MG63 (cell line): ENCODE measurements around the gene FUT3. TPM values are rescaled to one million over a fixed set of nuclear protein-coding genes. Genes with fewer than 3 reads are reported as not detected.
"Not testable (repeated sequence)": the region's sequence is repeated elsewhere in the genome, so short reads cannot be mapped to it uniquely, and the experiment has no call there.

Experiments
- DNase-seq: peaks from one replicate; pipeline ENCODE4 v3.0.0-alpha.2; 2020
- H3K27me3 ChIP-seq: fragments of 250-450 bp; sonication (Bioruptor Pico); 2 replicates; pipeline ENCODE4 v1.5.1; 2020; ENCODE audit warnings: mild to moderate bottlenecking, moderate library complexity
- H3K36me3 ChIP-seq: fragments of 250-450 bp; sonication (Bioruptor Pico); 2 replicates; pipeline ENCODE4 v1.5.1; 2020; ENCODE audit warnings: mild to moderate bottlenecking, moderate library complexity
- H3K4me3 ChIP-seq: fragments of 250-450 bp; sonication (Bioruptor Pico); 2 replicates; pipeline ENCODE4 v1.5.1; 2020; ENCODE audit warnings: mild to moderate bottlenecking, moderate library complexity
- H3K9me3 ChIP-seq: fragments of 250-450 bp; sonication (Bioruptor Pico); 2 replicates; pipeline ENCODE4 v1.5.1; 2020; ENCODE audit warnings: mild to moderate bottlenecking, moderate library complexity
- total RNA-seq: library from RNA; depleted of rRNA; stranded (reverse); fragments of >200 nt; shearing (Covaris generic); gene quantifications from 2 replicates; pipeline ENCODE4 v1.2.3, GENCODE V29; 2014; ENCODE audit warnings: low replicate concordance

Gene FUT3
- total RNA-seq, 1 experiment from 2014 or later: not detected

- H3K36me3 ChIP-seq: no peaks in the 10 kb centered on the region
- H3K4me3 ChIP-seq: no peak overlapping the region
- no peaks in the 10 kb centered on the region for H3K27me3 ChIP-seq
- no peaks in the 10 kb centered on the region for H3K9me3 ChIP-seq
- no peak for DNase-seq
These were observed 12.9 kb upstream of the FUT3 start for GRCh38 chr19:5864013-5864720.

DNA sequence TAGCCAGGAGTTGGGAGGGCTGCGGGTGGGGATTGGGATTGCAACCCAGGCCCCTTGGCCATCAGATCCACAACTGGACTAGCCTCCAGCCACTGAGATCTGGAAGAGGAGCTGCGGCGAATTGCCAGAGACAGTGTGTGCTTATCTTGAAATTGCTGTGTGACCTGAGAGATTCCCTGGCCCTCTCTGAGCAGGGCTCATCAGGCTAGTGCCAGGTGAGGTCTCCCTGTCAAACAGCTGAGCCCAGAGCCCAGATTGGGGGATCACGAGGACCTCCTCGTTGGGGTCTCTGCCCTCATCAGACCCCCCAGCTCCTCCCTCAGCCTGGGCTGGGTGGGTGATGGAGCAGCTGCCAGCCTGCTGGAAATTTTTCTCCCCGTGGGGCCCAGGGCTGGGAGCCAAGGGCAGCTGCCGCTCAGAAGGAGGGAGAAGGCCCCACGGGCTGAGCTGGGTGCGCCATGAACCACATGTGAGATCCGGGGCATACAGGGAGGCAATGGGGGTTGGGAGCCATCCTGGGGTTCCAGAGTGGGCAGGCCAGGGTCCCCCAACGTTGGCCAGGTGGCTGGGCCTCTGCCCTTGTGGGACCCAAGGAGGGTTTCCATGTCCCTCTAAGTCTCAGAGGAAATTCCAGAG lies 11.9 kb upstream of the FUT3 start:
- Histone ChIP-seq H3K4me3 (no peak overlapping the region), H3K36me3 (no peaks in the 10 kb centered on the region), H3K27me3 (no peaks in the 10 kb centered on the region), H3K9me3 (no peaks in the 10 kb centered on the region)
- DNase-seq: no peak

GRCh38 chr19:5857203-5858081 lies 6.2 kb upstream of the FUT3 start:
- H3K9me3 ChIP-seq: no peaks in the 10 kb centered on the region
- no peak overlapping the region for H3K4me3 ChIP-seq
- no peaks in the 10 kb centered on the region for H3K36me3 ChIP-seq
- no peak for DNase-seq
- H3K27me3 ChIP-seq: no peaks in the 10 kb centered on the region

DNA sequence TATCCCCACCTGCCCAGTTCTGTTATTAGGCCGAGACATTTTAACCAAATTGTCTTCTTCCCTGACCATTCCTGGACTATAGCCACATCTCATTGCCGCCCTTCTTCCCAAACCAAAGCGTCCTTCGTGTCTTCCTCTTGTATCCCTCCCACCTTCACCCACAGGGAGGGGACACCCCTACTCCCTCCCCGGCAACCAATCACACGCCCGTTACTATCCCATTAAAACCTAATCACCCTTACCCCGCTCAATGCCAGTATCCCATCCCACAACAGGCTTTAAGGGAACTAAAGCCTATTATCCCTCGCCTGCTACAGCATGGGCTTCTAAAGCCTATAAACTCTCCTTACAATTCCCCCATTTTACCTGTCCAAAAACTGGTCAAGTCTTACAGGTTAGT lies 3.9 kb upstream of the FUT3 start:
- not testable (repeated sequence) for H3K27me3 ChIP-seq, H3K9me3 ChIP-seq, H3K36me3 ChIP-seq, DNase-seq, H3K4me3 ChIP-seq

- not testable (repeated sequence) for H3K36me3 ChIP-seq, DNase-seq, H3K27me3 ChIP-seq, H3K4me3 ChIP-seq, H3K9me3 ChIP-seq
These were observed 2.9 kb upstream of the FUT3 start for GRCh38 chr19:5854121-5854520.

- H3K36me3 ChIP-seq: no peaks in the 10 kb centered on the region
- no peak overlapping the region for H3K4me3 ChIP-seq
- no peaks in the 10 kb centered on the region for H3K27me3 ChIP-seq
- no peaks in the 10 kb centered on the region for H3K9me3 ChIP-seq
- peak; percentile 59 for DNase-seq
These were observed 431 bp downstream of the FUT3 start for GRCh38 chr19:5850743-5851293.

GRCh38 chr19:5850189-5850588 lies 1.1 kb downstream of the FUT3 start:
- no peaks in the 10 kb centered on the region for H3K27me3 ChIP-seq
- no peak for DNase-seq
- H3K4me3 ChIP-seq: no peak overlapping the region
- H3K36me3 ChIP-seq: no peaks in the 10 kb centered on the region
- no peaks in the 10 kb centered on the region for H3K9me3 ChIP-seq

- not testable (repeated sequence) for H3K9me3 ChIP-seq, H3K27me3 ChIP-seq, DNase-seq, H3K36me3 ChIP-seq, H3K4me3 ChIP-seq
These were observed 2.6 kb downstream of the FUT3 start for GRCh38 chr19:5848621-5849020.

DNA sequence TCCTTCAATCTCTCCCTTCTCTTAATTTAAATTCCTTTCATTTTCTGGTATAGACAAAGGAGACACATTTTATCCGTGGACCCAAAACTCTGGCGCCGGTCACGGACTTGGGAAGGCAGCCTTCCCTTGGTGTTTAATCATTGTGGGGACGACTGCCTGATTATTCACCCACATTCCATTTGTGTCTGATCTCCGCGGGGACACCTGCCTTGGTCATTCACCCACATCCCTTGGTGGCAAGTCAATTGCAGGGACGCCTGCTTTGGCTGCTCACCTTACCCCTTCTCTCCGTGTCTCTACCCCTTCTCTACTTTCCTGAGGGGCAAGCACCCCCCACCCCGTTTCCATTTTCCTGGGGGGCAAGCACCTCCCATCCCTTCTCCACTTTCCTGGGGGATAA lies 3.4 kb downstream of the FUT3 start:
- not testable (repeated sequence) for DNase-seq

DNA sequence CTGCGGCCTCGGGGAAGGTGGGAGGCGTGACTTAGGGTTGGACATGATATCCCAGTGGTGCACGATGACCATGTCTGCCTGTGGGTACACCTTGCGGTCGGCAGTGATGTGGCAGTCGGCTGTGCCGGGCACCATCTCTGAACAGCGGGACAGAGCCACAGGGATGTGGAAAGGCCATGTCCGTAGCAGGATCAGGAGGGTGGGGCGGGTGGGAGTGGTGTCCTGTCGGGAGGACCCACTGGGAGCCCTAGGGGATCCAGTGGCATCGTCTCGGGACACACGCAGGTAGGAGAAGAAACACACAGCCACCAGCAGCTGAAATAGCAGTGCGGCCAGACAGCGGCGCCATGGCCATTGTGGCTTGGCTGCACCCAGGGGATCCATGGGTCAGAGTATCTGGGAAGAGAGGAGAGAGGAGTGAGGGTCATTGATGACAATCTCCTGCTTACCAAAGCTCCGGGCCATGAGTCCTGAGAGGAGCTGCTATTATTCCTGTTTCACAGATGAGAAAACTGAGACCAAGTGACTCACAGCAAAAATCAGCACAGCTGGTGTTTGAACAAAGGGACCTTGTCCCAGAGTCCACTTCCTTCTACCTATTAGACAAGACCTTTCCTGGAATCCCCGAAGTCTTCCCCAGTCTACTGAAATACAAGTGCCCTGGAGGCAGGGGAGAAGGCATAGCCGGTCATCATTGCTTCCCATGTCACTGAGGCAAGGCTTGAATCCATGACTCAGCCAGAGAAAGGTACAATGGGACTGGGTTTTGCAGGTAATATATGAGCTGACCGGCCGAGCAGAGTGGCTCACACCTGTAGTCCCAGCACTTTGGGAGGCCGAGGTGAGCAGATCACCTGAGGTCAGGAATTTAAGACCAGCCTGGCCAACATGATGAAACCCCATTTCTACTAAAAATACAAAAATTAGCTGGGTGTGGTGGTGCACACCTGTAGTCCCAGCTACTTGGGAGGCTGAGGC lies 6.5 kb downstream of the FUT3 start:
- Histone ChIP-seq H3K27me3 (no peaks in the 10 kb centered on the region), H3K9me3 (no peaks in the 10 kb centered on the region), H3K4me3 (no peak overlapping the region), H3K36me3 (no peaks in the 10 kb centered on the region)
- DNase-seq: no peak

More for the DNA sequence above, 3.4 kb downstream of the FUT3 start:
- not testable (repeated sequence) for H3K4me3 ChIP-seq, H3K9me3 ChIP-seq, H3K27me3 ChIP-seq, H3K36me3 ChIP-seq

DNA sequence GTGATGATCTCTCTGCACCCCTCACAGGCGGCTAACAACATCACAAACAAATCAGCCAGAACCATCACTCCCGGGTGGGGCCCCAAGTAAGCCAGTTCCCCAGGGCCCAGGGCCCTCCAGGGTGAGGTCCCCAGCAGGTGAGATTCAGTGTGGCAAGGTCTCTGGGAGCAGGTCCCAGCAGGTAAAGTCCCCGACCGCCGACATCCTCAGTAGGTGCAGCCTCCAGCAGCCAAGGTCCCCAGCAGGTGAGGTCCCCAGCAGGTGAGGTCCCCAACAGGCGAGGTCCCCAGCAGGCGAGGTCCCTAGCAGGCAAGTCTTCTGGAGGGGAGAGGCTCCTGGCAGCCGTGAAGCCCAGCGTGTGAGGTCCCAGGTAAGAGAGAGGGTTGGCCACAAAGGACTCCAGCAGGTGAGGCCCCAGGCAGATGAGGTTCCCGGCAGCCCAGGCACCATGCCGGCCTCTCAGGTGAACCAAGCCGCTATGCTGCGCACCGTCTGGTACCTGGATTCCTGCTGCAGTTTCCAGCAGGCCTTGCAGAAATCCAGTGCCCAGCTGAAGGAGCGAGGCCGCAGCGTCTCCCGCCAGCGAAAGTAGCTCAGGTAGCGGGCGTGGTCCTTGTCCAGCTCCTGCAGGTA lies 7.8 kb downstream of the FUT3 start:
- Histone ChIP-seq H3K36me3 (no peaks in the 10 kb centered on the region), H3K4me3 (no peak overlapping the region), H3K27me3 (no peaks in the 10 kb centered on the region), H3K9me3 (no peaks in the 10 kb centered on the region)
- no peak for DNase-seq

GRCh38 chr19:5841735-5842111 lies 9.5 kb downstream of the FUT3 start:
- H3K9me3 ChIP-seq, H3K4me3 ChIP-seq, H3K36me3 ChIP-seq, DNase-seq, H3K27me3 ChIP-seq: not testable (repeated sequence)

- H3K36me3 ChIP-seq: no peaks in the 10 kb centered on the region
- H3K27me3 ChIP-seq: no peaks in the 10 kb centered on the region
- no peaks in the 10 kb centered on the region for H3K9me3 ChIP-seq
- no peak within 1 kb of the TSS for H3K4me3 ChIP-seq
- DNase-seq: no peak
These were observed 11.9 kb downstream of the FUT3 start, which contains the start of gene FUT6 for GRCh38 chr19:5839065-5840017. Gene FUT6, minus strand, starts transcription at chr19:5839702. Its CDS starts 7,135 bp downstream, at chr19:5832567.

- no peaks in the 10 kb centered on the region for H3K36me3 ChIP-seq
- no peaks in the 10 kb centered on the region for H3K27me3 ChIP-seq
- no peak overlapping the region for H3K4me3 ChIP-seq
- no peak for DNase-seq
- no peaks in the 10 kb centered on the region for H3K9me3 ChIP-seq
These were observed 12.7 kb downstream of the FUT3 start for GRCh38 chr19:5838353-5839064.
